ENCODE measurements around the gene C2orf66.

Gene C2orf66

DNA sequence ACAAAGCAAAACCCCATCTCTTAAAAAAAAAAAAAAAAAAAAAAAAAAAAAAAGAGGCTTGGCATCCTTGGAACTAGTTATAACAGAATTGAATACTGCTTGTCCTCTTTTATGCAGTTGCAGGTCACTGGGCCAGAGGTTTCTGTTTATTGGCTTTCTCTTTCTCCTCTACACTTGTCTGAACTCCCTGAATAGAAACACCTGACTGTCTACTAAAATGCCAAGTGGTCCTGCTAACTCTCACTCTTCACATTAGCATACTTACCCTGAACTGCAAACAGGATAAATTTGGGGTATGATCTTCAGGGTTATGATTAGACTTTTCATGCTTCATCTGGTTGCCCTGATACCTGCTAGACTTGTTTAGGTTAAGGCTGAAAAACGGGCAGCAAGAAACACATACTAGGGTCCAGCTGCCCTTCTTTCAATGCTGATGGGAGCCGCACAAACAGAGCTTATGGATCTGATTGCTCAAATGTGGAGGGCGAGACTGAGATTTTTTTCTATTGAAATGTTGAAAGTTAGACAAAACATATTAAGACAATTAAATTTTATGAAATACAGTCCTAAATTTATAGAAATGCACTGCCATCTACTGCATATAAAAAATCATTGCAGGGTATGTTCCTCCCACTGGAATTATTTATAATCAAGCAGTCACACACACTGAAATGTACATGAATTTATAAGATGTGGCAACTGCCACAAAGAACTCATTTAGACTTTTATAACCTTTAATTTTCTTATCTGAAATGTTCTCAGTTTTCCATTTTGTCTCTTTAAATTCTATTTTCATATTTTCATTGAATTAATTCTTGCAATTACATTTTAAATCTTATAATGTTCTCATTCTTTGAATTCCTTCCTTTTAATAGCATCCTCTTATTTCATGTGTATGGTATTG lies 50.4 kb downstream of the C2orf66 start:
- no peak overlapping the region for H3K9ac ChIP-seq (ENCODE audit: low read length)
- no peaks in the 10 kb centered on the region for H3K9me3 ChIP-seq (ENCODE audit: low read length)
- H3K4me3 ChIP-seq (ENCODE audit: low read depth in 1 of 2, low read length in 2 of 2), result no peak overlapping the region
- peaks cover 3% of the 10 kb centered on the region for H3K36me3 ChIP-seq (ENCODE audit: insufficient read depth, low read length)
- H3K27me3 ChIP-seq (ENCODE audit: control insufficient read depth in 1 of 2, insufficient read depth in 2 of 2, low read length in 2 of 2), result no peaks in the 10 kb centered on the region
- H3K4me1 ChIP-seq (ENCODE audit: insufficient read depth, low read length), result no peaks in the 10 kb centered on the region
- H3K27ac ChIP-seq (ENCODE audit: low read depth, low read length), result no peak overlapping the region
